Nasal cavity respiratory epithelium epithelial cell of viscerocranial mucosa (primary cell): ENCODE data around the gene HMGB2. TPM values are rescaled to one million over a fixed set of nuclear protein-coding genes. Genes with fewer than 3 reads are reported as not detected.

ENCODE experiments used
- total RNA-seq: library from RNA; depleted of rRNA; stranded (reverse); fragments of >200 nt; gene quantifications from 2 replicates; pipeline ENCODE4 v1.2.3, GENCODE V29; 2014

The HMGB2 gene
- total RNA-seq, result 26.9 and 55.0 TPM in 2 replicates

DNA sequence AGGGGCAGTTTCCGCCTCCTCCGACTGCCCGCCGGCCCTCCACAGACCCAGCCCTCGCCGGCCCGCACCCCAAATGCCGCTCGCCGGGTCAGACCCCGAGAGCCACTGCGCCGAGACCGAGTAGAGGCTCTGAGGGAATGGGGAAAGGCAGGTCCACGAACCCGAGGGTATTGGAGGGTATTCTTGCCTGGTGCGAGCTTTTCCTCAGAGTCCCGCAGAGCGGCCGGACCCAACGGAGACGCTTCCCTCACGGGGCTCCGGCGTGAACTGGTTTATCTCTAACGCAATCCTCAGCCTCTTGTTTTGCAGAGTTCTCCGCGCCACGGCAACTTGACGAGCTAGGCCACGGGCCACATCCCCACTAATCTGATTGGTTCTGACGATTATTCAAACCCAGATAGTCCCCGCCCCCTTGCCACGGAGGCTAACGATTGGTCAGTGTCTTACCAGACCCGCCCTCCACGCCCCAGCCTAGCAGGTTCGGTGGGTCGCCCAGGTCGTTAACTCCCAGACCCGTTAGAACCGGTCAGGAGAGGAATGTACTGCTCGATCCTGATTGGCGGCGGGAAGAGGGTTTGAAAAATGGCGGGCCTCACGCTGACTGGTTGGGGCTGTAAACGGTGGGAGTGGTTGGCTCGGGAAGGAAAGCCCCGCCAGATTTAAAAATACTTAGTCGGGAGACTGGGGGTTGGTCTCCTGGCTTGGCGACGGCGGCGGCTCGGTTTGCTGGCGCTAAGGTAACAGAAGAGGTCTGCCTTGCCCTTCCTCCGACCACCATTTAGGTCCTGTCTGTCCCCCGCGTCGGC is at the start of gene HMGB2:
TSS of gene HMGB2 (minus strand) at position 274 of the 806 bp plus-strand sequence. CDS start 709 bp downstream, outside the sequence.

GRCh38 chr4:173370477-173371291 is 36.5 kb upstream of the HMGB2 start, which contains the start of gene SAP30:
SAP30 (plus strand) TSS chr4:173370954; CDS start chr4:173371183, 229 bp downstream.

Other genes starting within 250 kb of the HMGB2 start
- gene GALNT7, start 165.5 kb downstream of the HMGB2 start, total RNA-seq, result 46.1 and 107 TPM in 2 replicates
- 5.1 and 11.5 TPM in 2 replicates for gene SAP30, start 36.6 kb upstream of the HMGB2 start, total RNA-seq
- gene SCRG1, start 64.8 kb upstream of the HMGB2 start, total RNA-seq, result not detected in 2 replicates
- gene HAND2, start 195.9 kb upstream of the HMGB2 start, total RNA-seq, result not detected in 2 replicates